NCI-H2196 (cell line): ENCODE data around the gene NUP155.
"Not testable (repeated sequence)": the region's sequence is repeated elsewhere in the genome, so short reads cannot be mapped to it uniquely, and the experiment has no call there.

Source experiments
- DNase-seq: peaks from one replicate; lab custom pipeline; 2025; ENCODE audit not compliant: unreplicated experiment; lab: John Stamatoyannopoulos, UW

Gene NUP155

GRCh38 chr5:37283214-37283820 lies 87.6 kb downstream of the NUP155 start:
- no peak for DNase-seq

DNA sequence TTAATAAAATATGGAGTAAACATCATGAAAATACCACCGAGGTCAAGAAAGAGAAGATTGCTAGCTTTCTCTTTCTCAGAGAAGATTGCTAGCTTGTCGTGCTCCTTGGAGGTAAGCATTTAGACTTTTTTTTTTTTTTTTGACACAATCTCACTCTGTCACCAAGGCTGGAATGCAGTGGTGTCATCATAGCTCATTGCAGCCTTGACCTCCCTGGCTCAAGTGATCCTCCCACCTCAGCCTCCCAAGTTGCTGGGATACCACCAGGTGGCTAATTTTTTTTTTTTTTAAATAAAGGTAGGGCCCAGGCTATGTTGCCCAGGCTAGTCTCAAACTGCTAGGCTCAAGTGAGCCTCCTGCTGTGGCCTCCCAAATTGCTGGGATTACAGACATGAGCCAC lies 95.4 kb downstream of the NUP155 start:
- no peak for DNase-seq

GRCh38 chr5:37272511-37272910 lies 98.4 kb downstream of the NUP155 start:
- no peak for DNase-seq

GRCh38 chr5:37268100-37268499 lies 102.8 kb downstream of the NUP155 start:
- DNase-seq, result not testable (repeated sequence)

DNA sequence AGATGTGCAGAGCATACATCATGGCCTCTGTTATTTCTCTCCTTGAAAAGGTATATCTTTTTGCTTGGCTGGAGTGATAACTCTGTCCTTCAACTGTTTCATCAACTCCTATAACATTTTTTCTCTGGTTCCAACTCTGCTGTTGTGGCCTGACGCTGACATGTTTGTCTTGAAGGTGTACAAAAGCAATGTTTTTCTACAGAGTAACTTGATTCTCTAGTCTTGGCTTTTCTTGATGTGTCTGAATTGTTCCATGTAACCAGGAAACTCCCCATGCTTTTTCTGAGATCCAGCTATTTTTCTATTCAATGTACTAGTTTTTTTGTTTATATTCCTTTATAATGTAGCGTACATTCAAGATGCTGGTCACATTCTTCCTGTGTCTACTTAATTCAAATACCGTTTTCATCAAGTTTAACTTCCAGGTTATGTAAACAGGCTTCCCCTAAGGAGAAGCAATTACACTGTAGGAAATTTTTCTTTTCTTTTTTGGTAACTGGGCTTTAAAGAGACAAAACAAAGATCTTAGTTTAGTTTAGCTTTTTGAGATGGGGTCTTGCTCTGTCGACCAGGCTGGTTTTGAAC lies 115.0 kb downstream of the NUP155 start:
- no peak for DNase-seq

DNA sequence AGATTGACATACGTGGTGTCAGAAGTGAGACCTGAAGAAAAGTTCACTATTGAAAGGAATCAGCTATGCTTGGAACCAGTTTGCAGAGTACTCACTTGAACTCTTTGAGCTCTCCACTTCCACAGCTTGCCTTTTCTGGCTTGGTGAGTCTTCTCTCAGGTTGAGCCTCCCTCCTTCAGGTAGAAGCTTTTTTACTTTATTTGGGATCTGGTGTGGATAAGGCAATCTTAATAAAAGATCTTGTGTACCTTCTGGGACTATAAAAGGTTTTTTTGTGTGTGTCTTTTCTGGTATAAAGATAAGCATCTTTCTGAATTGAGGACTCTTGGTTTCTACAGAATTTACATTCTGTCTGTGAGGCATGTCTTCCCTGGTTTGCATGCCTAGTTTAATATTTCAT lies 116.3 kb downstream of the NUP155 start:
- DNase-seq, result no peak

GRCh38 chr5:37251665-37252064 lies 119.2 kb downstream of the NUP155 start:
- DNase-seq, result no peak

- no peak for DNase-seq
Measured at GRCh38 chr5:37249815-37250164, 121.1 kb downstream of the NUP155 start.

GRCh38 chr5:37248970-37249814 lies 121.7 kb downstream of the NUP155 start, which contains the start of gene CPLANE1:
Gene CPLANE1, minus strand, starts transcription at chr5:37249376. Its CDS starts 1,678 bp downstream, at chr5:37247698.
- DNase-seq, result peak; percentile 88

DNA sequence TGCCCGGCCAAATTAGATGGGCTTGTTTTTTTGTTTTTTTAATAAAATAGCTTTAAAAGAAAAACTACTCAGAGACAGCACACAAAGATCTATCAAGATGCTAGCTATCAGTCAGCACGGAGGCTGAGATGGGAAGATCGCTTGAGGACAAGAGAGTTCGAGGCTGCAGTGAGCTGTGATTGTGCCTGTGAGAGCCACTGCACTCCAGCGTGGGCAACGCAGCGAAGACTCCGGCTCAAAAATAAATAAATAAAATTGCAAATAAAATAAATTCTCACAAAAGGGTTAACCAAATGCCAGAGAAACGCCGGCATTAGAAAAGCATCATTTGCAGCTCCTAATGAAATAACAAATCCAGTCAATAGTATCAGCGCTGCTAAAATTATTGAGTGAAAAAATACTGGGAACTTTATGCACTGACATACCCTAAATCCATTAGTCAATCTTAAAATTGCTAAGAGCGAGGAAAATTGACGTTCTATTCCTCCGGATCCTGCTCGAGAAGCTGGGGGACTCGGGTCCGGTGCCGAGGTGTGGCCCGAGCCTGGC lies 122.4 kb downstream of the NUP155 start:
- DNase-seq, result no peak

- no peak for DNase-seq
Measured at GRCh38 chr5:37247496-37247895, 123.4 kb downstream of the NUP155 start.

GRCh38 chr5:37247036-37247435 lies 123.9 kb downstream of the NUP155 start:
- DNase-seq, result no peak
